RPMI7951 (cell line): ENCODE measurements around the gene ANKRD28. TPM values are rescaled to one million over a fixed set of nuclear protein-coding genes. Genes with fewer than 3 reads are reported as not detected.
"Not testable (repeated sequence)": the region's sequence is repeated elsewhere in the genome, so short reads cannot be mapped to it uniquely, and the experiment has no call there.

ENCODE experiments used
- DNase-seq: peaks from one replicate; pipeline ENCODE4 v3.0.0-alpha.2; 2012; ENCODE audit warnings: low read depth
- total RNA-seq: library from RNA; depleted of rRNA; stranded (reverse); fragments of >200 nt; shearing (Covaris generic); gene quantifications from 2 replicates; pipeline ENCODE4 v1.2.3, GENCODE V29; 2014

The ANKRD28 gene
- total RNA-seq, 1 experiment from 2014 or later: 96.8 TPM

DNA sequence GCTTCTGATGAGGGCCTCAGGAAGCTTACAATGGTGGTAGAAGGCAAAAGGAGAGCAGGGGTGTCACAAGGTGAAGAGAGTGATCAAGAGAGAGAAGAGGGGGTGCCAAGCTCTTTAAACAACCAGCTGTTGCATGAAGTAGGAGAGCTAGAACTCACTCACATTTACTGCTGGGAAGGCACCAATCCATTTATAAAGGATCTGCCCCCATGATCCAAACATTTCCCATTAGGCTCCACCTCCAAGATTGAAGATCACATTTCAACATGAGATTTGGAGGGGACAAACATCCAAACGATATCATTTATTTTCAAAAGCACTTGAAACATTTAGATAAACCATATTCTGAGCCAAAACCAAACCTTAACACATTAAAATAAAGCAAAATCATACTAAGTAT lies 26.3 kb downstream of the ANKRD28 start:
- DNase-seq: no peak

DNA sequence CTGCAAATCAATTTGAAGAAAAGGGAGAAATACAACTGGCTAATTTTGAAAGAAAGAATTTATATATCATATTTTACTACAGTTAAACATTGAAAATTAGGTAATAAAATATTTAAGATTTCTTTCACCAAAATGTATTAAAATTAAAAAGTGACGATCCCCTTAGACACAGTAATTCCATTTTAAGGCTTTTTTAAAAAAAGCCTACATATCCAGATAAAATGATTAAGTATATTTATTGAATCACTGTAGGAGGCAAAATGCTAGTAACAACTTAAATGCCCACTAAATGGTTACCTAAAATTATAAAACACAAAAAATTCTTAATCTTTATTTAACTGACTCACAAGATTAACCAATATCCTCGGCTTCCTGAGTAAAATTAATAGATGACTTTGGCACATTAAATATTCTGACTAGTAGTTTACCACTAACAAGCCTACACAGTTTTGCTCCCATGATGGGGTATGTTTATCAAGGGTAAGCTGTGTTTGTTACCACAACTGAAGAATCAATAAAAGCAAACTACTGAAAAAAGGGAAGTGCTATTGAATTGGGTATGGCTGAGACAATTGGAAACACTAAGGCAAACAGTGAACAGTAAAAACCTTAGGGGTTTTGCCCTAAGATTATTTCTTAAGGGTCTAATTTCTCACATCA lies 28.4 kb downstream of the ANKRD28 start:
- no peak for DNase-seq

DNA sequence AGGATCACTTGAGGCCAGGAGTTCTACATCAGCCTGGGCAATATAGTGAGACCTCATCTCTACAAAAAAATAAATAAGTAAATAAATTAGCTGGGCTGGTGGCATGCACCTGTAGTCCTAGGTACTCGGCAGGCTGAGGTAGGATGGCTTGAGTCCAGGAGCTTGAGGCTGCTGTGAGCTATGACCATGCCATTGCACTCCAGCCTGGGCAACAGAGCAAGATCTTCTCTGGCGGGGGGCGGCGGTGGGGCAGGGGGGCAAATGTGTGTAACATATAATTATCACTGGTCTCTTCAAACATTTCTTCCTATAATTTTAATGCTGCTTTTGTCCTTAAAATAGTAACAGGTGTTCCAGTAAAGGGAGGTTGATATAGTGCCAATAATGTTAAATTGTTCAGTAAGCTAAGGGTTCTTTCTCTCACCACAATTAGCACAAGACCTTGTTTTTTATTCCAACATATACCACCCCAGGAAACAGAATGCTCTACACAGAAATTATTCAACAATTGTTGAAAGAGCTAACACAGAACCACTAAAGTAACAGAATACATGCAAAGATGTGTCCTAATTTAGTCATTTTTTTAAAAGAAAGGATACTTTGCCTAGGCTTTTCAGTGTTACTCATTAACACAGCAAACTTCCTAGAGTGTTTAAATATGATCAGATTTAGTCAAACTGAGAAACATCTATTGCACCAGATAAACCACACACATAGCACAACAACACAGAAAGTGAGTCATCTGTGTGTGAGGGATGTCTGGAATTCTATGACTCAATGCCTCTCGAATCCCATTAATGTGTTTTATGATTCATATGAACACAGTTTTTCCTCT lies 29.1 kb downstream of the ANKRD28 start:
- DNase-seq: peak; percentile 93

DNA sequence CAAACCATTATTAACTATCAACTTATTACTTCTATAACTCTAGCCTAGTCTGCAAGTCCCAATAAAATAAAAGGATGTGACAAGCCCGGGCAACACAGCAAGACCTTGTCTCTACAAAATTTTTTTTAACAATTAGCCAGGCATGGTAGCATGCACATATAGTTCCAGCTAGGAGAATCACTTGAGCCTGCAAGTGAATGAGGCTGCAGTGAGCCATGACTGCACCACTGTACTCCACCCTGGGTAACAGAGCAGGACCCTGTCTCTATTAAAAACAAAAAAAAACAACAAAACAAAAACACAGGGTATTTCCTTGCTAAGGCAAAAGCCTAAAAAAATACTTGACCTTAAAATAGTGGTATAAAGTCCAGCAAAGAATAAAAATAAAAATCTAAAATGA lies 31.4 kb downstream of the ANKRD28 start:
- DNase-seq: no peak

DNA sequence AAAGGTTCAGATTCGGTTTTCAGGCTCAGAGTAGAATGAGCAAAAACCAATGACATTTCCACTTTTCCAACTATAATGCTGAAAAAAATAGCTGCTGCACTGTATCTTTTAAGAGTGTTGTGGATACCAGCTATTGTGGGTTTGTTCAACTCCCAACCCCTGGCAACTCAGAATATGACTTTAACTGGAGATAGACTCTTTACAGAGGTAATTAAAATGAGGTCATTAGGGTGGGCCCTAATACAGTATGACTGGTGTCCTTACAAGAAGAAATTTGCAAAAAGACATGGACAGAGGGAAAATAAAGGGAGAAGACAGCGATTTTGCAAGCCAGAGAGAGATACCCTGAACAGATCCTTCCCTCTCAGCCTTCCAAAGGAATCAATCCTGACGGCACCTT lies 39.5 kb downstream of the ANKRD28 start:
- no peak for DNase-seq

DNA sequence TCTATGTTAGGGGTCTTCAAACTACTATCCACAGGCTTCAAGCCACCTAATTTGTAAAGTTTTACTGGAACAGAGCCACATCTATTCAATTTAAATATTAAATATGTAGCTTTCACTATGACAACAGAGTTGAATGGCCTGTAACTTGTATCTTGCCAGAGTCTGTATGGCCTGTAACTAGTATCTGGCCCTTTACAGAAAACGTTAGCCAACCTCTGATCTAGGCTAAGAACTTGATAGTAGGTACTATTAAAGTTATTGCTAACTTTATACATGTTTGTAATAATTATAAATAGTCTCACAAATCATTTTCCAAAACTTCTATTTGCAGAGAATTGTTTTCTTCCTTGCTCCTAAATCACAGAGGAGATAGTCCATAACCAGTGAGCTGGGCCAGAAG lies 40.0 kb downstream of the ANKRD28 start:
- no peak for DNase-seq

DNA sequence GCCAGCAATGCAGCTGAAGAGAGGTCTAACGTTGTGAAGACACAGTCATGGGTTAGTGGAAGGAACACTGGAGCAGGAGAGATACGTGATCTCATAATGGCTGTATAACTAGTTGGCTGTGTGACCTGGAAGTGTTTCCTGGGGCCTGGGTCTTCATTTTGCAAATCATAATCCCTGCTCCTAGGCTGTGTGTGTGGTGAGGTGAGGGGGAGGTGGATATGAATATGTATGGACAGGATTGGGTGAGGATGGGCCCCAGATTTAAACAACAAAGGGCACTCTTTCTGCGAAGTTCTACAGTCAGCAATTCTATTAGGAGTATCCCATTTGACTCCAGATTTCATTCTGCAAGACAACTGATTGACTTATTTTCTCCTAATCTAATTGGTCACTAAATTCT lies 41.3 kb downstream of the ANKRD28 start:
- no peak for DNase-seq

DNA sequence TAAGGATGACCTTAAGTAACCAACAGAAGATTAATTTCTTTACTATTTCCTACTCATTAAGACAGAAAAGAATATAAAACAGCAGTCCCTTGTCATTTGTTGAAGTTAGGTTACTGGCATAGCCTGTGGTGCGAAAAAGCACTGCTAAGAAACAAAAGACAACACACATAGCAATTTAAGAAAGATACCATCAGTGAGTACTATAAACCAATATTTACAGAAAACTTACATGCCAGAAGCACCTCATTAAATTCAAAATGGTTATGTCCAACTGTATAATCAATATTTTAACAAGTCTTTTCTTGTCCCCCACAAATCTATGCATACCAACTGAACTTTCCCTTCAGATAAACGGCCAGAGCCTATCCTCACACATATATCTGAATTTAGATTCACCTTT lies 42.0 kb downstream of the ANKRD28 start:
- DNase-seq: no peak

DNA sequence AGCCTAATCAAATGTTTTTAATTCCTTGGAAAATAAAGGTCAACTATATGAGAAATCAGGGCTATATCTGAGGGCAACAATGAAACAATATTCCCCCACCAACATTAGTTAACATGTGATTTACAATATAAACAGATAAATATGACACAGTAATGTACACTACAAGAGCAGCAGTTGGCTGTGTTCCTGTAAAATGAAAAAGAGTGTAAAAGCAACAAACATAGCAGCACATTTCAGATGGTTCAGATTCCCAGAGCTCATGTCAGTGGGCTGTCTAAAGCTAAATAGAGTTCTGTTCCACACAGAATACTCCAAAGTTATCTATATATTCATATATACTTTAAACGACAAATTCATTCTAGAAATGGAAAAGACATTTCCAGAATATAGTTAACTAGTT lies 42.6 kb downstream of the ANKRD28 start:
- no peak for DNase-seq

DNA sequence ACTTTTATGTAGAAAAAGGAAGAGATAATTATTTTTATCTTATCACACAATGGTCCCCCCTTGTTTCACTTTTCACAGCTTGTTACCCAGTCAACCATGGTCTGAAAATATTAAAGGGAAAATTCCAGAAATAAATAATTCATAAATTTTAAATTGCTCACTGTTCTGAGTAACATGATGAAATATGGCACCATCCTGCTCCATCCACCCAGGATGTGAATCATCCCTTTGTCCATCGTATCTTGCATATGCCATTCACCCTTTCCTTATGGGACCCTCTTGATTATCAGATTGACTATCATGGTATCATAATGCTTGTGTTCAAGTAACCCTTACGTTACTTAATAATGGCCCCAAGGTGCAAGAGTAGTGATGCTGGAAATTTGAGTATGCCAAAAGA lies 43.7 kb downstream of the ANKRD28 start:
- peak; percentile 38 for DNase-seq

DNA sequence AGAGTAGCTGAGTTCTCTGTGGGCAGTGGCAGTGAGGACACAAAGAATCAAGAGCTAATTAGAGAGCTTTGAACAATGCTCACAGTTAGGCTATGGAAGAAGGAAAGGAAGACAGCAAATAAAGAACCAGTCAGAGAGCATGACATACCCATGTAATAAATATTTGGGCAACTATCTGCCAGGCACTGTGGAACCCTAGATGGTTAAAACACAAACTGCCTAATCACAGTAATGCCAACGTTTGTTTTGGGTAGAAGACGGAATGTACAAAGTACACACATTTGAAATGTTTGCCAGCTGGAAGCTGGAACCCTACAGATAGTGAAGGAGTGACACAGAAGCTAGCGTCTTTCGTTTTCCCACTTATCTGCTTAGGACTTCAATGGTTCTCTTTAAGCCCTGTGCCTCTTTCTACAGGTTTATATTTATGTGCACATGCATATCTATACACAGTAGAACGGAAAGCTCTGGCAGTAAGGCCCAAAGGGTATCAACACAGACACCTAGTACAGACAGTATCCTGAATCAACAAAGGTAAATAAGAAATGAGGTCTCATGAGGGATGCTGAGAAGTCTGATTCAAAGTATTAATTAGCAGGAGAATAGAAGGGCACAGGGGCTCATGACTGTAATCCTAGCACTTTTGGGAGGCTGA lies 44.6 kb downstream of the ANKRD28 start:
- no peak for DNase-seq

DNA sequence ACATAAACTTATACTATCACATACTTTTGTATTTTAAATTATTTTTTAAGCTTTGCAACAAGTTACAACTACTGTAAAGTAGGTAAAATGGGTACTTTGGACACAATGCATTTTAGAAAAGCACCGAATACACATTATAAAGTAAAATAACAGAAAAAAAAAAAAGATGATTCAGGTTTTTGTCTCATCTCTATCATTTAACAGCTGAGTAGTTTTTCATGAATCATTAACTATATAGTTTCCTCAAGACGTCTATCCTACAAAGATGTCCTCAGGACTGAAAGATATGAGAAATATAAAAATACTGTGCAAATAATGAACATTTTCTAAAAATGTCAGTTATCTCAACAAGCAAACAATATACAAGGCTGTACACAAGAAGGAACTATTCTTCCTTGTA lies 46.9 kb downstream of the ANKRD28 start:
- DNase-seq: no peak

DNA sequence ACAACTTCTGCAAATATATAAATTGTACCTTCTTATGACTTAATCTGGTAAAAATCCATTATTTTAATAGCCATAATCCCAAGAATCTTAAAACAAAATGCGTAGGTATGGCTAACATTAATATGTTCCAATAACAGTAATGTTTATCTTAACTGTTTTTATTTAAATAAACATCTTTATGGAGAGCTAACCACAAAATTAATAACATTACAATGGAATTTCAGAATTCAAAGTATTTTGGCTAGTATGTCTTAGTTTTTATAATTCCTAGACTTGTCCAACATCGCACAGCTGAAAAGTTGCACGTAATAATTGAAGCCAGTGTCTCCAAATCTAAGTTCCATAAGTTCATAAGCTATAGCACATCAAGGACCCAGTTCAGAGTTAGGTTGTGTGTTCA lies 47.6 kb downstream of the ANKRD28 start:
- no peak for DNase-seq

DNA sequence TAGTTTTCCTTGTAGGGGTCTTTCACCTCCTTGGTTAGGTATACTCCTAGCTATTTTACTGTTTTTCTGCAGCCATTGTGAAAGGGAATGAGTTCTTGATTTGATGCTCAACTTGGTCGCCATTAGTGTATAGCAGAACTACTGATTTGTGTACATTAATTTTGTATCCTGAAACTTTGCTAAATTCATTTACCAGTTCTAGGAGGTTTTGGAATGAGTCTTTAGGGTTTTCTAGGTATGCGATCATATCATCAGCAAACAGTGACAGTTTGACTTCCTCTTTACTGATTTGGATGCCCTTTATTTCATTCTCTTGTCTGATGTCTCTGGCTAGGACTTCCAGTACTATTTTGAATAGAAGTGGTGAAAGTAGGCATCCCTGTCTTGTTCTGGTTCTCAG lies 51.9 kb downstream of the ANKRD28 start:
- not testable (repeated sequence) for DNase-seq

DNA sequence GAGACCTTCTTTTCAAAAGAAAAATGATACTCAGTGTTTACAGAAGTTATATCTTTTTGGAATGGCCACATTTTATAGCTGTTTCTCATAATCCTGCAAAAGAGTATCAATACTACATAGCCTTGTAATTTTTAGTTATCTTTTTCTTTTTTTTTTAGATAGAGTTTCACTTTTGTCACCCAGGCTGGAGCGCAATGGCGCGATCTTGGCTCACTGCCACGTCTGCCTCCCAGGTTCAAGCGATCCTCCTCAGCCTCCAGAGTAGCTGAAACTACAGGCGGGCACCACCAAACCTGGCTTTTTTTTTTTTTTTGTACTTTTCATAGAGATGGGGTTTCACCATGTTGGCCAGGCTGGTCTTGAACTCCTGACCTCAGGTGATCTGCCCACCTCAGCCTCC lies 53.6 kb downstream of the ANKRD28 start:
- no peak for DNase-seq

DNA sequence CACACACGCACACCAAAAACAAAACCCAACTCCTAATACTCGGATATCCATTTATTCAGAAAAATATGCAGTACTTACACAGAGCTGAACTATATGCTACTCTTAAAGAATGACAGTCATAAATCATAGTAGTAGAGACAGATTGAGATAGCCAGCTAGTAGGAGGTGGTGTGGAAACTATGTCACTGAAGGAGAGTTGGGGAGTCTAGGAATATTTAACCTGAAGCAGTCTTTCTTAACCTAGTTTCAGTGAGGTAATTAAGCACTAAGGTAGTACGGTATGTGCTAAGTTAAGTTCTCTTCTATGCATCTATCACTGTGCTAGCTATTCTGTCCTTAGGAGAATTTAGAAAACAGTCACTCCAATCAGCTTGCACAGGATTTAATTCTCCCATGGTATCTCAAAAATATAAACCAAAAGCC lies 54.2 kb downstream of the ANKRD28 start:
- no peak for DNase-seq

DNA sequence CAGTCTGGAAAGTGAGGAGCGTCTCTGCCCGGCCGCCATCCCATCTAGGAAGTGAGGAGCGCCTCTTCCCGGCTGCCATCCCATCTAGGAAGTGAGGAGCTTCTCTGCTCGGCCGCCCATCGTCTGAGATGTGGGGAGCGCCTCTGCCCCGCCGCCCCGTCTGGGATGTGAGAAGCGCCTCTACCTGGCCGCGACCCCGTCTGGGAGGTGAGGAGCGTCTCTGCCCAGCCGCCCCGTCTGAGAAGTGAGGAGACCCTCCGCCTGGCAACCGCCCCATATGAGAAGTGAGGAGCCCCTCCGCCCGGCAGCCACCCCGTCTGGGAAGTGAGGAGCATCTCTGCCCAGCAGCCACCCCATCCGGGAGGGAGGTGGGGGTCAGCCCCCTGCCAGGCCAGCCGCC lies 55.5 kb downstream of the ANKRD28 start:
- DNase-seq: not testable (repeated sequence)

DNA sequence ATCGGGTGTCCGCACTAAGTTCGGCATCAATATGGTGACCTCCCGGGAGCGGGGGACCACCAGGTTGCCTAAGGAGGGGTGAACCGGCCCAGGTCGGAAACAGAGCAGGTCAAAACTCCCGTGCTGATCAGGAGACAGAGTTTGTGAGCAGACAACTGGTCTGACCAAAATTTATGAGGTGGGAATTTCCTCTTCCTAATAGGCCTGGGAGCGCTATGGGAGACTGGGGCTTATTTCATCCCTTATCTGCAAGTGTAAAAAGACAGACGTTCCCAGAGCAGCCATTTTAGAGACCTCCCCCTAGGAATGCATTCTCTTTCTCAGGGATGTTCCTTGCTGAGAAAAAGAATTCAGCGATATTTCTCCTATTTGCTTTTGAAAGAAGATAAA lies 59.2 kb downstream of the ANKRD28 start:
- DNase-seq: not testable (repeated sequence)

DNA sequence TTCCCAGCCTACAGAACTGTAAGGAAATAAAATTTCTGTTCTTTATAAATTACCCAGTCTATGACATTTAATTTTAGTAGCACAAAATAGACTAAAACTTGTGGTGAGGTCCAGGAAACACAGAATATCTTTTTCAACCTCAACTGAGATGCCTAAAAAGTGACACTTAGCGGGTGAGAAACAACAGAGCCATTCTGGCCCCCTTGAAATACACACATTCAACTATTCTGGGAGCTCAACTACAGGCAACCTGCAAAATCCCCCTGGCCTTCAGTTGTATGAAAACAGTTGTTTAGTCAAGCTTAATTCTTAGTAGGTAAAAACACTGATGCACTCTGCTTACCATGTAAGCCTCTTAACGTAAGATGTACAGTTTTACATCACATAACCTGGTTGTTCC lies 66.8 kb downstream of the ANKRD28 start:
- no peak for DNase-seq

DNA sequence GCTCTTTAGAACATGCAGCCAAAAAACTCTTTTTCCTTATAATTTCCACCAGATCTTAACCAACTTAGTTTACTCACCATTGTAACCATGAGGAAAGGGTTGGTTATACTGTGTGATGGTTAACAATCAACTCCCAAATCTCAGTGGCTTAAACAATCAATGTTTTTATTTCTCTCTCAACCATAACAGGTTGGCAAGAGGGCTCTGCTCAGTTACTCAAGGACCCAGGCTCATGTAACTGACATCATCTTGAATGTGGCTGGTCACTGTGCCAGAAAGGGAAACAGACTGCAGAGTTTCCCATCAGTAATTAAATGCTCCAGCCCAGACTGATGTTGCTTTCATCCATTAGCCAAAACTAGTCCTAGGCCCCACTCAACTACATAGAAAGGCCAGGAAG lies 69.0 kb downstream of the ANKRD28 start:
- DNase-seq: no peak

DNA sequence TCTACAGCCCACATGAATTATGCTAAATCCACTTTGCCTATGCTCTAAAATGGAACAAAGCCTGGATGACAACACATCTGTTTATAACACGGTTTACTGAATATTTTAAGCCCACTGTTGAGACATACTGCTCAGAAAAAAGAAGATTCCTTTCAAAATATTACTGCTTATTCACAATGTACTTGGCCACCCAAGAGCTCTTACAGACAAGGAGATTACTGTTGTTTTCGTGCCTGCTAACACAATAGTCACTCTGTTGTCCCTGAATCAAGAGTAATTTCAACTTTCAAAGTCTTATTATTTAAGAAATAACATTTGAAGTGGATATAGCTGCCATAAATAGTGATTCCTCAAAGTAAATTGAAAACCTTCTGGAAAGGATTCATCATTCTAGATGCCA lies 70.9 kb downstream of the ANKRD28 start:
- DNase-seq: peak; percentile 35

DNA sequence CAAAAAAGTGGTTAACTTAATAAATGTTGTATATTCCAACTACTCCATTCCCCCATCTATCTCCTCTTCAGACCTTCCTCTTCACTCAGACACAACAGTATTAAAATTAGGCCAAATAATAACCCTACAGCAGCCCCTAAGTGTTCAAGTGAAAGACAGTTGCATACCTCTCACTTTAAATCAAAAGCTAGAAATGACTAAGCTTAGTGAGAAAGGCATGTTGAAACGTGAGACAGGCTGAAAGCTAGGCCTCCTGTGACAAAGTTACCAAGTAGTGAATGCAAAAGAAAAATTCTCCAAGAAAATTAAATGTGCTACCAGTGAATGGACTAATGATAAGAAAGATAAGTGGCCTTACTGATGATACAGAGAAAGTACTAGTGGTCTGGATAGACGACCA lies 71.7 kb downstream of the ANKRD28 start:
- no peak for DNase-seq

DNA sequence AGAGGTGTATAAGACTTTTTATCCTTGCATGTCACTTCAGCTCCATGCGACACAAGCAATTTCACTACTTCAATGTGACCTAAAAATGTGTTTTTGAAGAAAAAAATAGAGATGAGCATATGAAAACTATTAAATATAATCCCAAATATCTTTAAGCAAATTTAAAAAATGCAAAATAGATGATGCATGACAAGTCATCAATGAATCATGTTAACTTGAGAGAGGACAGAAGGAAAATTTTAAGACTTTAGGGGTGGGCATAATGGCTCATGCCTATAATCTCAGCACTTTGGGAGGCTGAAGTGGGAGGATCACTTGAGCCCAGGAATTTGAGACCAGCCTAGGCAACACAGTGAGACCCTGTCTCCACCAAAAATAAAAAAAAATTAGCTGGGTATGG lies 73.3 kb downstream of the ANKRD28 start:
- DNase-seq: no peak
